Measurements from ENCODE around the gene GYS2.
"Not testable (repeated sequence)": the region's sequence is repeated elsewhere in the genome, so short reads cannot be mapped to it uniquely, and the experiment has no call there.

Gene GYS2

DNA sequence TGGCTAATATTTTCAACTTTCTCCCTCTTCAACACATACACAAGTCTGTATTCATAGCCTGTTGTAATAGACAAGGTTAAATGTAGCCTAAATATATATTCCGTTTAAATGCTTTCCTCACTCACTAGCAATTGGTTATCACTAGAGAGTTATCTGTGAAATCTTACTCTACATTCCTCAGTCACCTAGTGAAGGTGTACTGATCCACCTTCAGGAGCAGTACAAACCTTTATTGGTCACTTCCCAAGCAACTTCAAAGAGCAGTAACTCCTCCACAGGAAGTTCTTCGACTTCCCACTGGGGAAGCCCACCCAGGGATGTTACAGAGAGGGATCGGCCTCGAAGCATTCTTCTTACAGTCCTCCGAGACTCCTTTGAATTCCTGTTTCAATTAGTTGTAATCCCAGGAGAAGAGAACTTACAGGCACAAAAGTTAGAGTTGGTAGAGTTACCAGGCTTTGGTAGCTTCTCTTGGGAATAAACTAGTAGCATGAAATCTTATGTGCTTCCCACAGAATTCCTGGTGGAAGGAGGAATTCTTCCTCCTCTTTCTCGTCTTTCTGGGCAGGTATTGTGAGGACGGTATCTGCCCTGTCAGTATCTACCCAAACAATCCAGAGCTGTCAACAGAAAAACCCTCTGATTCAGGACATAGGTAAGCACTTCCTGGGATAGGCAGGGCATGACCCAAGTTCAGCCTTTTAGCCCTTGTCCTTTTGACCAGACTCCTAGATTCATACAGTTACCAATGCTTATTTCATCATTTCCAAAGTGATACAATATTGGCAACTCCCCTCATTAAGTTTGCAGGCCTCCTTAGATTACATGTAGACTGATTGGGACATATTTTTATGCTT, at the start of gene GYS2:
TSS of gene GYS2 (minus strand) at position 603 of the 857 bp plus-strand sequence. CDS start at position 348, 255 bp downstream.
- TF ChIP-seq, protein P1, sequence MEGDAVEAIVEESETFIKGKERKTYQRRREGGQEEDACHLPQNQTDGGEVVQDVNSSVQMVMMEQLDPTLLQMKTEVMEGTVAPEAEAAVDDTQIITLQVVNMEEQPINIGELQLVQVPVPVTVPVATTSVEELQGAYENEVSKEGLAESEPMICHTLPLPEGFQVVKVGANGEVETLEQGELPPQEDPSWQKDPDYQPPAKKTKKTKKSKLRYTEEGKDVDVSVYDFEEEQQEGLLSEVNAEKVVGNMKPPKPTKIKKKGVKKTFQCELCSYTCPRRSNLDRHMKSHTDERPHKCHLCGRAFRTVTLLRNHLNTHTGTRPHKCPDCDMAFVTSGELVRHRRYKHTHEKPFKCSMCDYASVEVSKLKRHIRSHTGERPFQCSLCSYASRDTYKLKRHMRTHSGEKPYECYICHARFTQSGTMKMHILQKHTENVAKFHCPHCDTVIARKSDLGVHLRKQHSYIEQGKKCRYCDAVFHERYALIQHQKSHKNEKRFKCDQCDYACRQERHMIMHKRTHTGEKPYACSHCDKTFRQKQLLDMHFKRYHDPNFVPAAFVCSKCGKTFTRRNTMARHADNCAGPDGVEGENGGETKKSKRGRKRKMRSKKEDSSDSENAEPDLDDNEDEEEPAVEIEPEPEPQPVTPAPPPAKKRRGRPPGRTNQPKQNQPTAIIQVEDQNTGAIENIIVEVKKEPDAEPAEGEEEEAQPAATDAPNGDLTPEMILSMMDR (IDR thresholded peaks at IDR 0.05; ENCODE audit: low read depth, low read length, missing control alignments), result no peak
- no peak within 1 kb of the TSS for H3K4me3 ChIP-seq (ENCODE audit: low read depth, low read length)
- no peak for DNase-seq (ENCODE audit: low read depth)

- no peak for DNase-seq (ENCODE audit: low read depth)
- TF ChIP-seq, protein P1 (IDR thresholded peaks at IDR 0.05; ENCODE audit: low read depth, low read length, missing control alignments), result no peak
Observed at GRCh38 chr12:21651821-21652220, 47.2 kb upstream of the GYS2 start.

DNA sequence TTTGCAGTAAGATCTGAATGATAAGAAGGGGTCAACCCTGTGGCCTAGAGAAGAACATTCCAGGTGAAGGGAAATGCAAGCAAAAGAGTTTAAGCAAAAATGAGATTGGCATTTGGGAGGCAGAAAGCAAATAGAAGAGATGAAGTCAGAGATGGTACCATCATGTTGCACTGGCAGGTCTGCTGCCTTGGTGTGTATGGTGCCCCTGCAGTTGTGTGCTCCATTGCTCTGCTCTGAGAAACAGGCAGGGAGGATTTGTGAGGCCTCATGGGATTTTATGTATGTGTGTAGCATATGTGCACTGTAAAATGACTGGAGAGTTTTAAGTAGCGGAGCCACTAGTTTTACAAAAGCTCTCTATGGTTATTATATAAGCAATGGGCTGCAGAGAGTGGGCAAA, 46.4 kb upstream of the GYS2 start:
- no peak overlapping the region for H3K4me3 ChIP-seq (ENCODE audit: low read depth, low read length)
- TF ChIP-seq, protein P1 (IDR thresholded peaks at IDR 0.05; ENCODE audit: low read depth, low read length, missing control alignments), result no peak
- DNase-seq (ENCODE audit: low read depth), result no peak

More at GRCh38 chr12:21651821-21652220, 47.2 kb upstream of the GYS2 start:
- H3K4me3 ChIP-seq (ENCODE audit: low read depth, low read length), result no peak overlapping the region

- TF ChIP-seq, protein P1 (IDR thresholded peaks at IDR 0.05; ENCODE audit: low read depth, low read length, missing control alignments), result no peak
- no peak for DNase-seq (ENCODE audit: low read depth)
- H3K4me3 ChIP-seq (ENCODE audit: low read depth, low read length), result no peak overlapping the region
Observed at GRCh38 chr12:21649034-21649433, 44.4 kb upstream of the GYS2 start.

DNA sequence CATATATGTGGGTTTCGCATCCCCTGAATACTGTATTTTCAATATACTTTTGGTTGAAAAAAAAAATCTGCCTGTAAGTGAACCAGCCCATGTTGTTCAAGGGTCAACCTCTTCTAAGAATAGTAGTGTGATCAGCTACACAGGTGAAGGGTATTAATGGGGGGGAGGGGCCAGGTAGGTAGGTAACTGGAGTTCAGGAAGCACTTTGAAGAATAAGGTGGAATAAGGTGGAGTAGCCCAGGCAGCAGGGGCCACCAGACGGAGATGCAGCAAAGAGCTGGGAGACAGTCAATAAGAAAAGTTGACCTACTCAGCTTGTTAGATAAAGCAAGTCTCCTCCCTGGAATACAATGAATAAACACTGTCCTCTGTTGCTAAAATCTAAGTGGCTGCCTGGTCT, 43.7 kb upstream of the GYS2 start:
- TF ChIP-seq, protein P1 (IDR thresholded peaks at IDR 0.05; ENCODE audit: low read depth, low read length, missing control alignments), result no peak
- no peak for DNase-seq (ENCODE audit: low read depth)

GRCh38 chr12:21647179-21647578, 42.5 kb upstream of the GYS2 start:
- H3K4me3 ChIP-seq (ENCODE audit: low read depth, low read length), result no peak overlapping the region
- TF ChIP-seq, protein P1 (IDR thresholded peaks at IDR 0.05; ENCODE audit: low read depth, low read length, missing control alignments), result no peak
- no peak for DNase-seq (ENCODE audit: low read depth)

More for the DNA sequence above, 43.7 kb upstream of the GYS2 start:
- no peak overlapping the region for H3K4me3 ChIP-seq (ENCODE audit: low read depth, low read length)

GRCh38 chr12:21645041-21645500, 40.4 kb upstream of the GYS2 start:
- not testable (repeated sequence) for DNase-seq (ENCODE audit: low read depth); H3K4me3 ChIP-seq (ENCODE audit: low read depth, low read length)

Measured in GM12864 (cell line).